Activated T-cell treated with anti-CD3 and anti-CD28 coated beads, Interleukin-2, amount 50 U/mL, for 48 hours (primary cell): ENCODE data around the gene FTCD.
A peak's percentile ranks its signal among the peaks of the same experiment; 100 is the strongest.

Experiments used
- DNase-seq, 2 experiments: peaks; one replicate each; pipeline ENCODE4 v3.0.0-alpha.2; 2020

The FTCD gene

DNA sequence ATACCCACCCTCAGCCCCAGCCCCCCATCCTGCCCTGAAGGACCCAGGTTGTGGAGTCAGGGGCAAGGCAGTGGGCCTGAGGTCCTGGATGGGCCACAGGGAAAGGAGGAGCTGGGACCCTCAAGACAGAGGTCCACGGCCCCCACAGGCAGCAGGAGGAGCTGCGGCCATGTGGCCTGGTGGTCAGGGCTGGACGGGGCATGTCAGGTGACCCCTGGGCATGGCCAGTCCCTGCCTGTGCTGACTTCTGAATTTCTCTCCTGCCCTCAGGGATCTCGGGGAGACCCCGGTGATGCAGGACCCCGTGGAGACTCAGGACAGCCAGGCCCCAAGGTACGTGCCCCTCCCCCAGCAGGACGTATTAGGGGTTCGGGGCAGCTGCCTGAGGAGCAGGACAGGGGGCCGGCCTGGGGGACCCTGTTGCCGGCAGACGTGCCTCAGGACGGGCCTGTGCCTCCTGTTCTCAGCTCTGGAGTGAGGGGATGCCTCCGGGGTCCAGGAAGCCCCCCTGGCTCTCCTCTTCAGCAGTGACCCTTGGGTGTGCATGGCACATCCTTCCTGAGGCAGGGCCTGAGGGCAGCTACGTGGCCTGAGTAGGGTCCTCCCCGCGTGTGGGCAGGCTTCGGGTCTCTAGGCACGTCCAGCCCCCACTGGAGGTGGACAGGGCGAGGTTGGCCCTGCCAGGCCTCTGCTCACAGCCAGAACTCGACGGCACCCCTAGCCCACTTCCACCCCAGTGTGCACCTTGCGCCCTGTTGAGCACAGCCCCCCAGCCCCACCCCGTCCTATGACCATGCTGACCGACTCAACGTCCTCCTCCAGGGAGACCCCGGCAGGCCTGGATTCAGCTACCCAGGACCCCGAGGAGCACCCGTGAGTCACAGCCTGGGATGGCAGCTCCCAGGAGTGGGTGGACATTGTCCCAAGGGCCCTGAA lies 33.8 kb downstream of the FTCD start:
- DNase-seq = no peak

DNA sequence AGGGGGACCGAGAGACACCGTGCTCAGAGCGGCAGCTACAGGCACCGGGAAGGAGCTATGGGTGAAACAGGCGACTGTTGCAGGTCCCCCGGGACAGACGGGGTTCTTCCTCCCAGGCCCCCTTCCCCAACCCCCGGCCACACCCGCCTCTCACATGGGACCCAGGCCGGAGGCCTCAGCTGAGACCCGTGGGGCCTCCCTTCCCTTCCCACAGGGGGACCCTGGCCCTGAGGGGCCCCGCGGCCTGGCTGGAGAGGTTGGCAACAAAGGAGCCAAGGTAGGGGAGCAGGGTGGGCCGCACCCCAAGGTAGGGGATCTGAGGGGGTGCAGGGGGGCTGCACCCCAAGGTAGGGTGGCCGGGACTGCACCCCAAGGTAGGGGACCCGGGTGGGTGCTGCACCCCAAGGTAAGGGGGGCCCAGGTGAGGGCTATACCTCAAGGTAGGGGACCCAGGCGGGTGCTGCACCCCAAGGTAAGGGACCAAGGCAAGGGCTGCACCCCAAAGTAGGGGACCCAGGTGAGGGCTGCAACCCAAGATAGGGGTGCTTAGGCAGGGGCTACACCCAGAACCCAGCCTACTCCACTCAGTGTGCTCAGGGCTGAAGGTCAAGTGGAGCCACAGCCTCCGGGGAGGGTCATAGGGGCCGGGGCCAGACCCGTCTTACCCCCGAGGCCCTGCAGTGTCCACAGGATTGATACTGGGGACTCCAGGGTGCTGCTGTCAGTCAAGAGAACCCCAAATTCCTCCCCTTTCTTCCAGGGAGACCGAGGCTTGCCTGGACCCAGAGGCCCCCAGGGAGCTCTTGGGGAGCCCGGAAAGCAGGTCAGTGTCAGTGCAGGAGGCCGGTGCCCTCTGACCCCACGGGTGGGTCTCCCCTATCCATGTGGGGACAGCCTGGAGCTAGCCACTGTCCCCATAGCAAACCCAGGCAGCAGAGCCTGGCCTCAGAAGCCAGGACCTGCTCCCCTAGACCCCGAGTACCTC lies 34.8 kb downstream of the FTCD start:
- no peak for DNase-seq

DNA sequence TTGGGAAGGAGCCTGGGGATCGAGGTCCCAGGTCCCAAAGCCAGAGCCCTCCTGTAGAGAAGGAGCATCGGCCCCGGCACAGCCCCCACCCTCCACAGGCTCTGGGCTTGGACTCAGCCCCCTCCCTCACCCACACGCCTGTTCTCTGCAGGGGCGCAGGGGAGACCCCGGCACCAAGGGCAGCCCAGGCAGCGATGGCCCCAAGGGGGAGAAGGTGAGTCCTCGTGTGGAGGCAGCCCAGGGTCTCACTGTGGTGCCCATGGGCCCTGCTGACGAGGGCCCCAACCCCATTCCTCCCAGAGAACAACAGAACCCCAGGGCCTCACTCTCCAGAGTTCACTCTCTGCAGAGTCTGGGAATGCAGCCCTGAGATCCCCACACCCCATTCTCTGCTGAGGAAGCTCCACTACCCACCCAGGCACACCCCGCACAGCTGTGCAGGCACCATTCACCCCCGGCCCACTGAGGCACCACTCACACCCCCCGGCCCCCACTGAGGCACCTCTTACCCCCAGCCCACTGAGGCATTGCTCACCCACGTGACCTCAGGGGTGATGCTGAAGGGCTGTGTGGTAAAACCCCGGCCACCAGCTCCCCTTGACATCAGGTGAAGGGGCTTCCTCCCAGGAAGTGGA lies 35.6 kb downstream of the FTCD start:
- DNase-seq = no peak

DNA sequence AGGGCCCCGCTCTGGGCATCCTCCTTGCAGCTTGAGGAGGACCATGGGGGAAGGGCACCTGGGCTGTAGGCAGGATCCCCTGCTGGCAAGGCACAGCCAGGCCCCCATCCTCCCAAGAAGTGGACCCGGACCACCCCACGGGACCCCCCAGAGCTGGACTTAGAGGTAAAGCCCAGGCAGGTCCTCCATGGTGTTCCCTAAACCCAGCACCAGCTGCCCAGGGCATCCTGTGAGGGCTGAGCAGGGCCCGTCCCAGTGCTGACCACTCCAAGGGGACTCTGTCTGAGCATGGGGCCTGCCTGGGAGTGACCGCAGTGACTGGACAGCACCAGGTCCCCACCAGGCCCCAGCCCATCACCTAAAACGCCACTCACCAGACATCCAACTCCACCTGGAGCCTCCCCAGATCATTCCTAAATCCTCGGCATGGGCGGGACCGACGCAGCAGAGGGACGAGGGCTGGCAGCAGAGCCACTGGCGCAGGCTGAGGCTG lies 36.2 kb downstream of the FTCD start:
- no peak for DNase-seq

DNA sequence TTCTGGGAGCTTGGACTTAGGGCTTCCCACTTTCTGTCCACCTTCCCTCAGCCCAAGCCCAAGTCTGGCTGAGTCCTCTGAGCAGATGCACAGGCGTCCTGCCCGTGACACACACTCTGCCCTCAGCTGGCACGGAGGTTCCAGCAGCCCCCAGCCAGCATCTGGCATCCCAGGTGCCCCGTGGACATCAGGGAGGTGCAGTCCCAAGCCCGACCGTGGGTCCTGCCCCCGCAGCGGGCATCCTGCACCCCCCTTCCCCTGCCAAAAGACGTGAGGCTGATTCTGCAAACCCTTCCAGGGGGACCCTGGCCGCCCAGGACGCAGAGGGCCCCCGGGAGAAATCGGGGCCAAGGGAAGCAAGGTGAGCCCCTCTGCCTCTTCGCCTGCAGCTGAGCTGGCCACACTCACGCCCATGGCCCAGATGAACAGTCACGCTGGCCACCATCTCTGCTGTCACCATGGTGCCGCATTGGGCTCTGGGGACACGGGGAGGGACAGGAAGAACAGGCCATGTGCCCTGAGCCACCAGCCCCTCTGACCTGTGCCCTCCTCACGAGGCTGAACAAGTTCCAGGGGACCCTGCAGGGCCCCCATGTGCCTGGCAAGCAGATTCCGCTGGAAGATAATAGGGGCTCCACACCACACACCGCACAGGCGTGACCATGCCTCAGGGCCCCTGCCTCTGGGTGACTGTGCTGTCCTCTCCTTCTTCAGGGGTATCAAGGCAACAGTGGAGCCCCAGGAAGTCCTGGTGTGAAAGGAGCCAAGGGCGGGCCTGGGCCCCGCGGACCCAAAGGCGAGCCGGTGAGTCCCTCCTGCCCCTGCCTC lies 36.8 kb downstream of the FTCD start:
- DNase-seq = no peak

DNA sequence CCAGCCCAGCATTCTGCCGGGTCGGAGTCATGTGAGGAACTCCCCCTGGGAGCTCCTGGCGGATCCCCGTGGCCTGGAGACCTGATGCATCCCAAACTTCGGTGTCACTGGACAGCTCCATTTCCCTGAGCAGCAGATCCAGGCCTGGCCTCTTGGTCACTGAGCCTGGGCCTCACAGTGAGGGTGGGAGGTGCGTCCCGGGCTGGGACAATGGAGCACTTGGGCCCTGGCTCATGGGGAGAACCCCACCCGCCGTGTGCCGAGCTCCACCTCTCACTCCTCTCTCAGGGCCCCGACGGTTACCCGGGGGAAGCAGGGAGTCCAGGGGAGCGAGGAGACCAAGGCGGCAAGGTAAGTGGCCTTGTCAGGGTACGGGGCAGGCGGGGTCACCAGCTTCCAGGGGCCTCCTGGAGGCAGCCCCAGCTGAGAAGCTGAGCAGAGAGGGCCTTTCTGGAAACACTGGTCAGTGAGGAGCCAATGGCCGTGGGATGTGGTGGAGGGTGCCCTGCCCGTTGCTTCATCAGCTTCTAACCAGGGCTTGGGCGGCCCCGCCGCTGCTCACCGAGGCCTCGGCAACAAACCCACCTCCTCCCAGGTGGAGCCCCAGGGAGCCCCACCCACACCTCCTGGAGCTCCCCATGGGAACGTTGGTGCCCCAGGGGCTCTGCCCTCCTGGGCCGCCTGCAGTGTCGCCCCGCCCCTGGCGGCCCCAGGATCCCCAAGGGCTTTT lies 37.6 kb downstream of the FTCD start:
- no peak for DNase-seq

DNA sequence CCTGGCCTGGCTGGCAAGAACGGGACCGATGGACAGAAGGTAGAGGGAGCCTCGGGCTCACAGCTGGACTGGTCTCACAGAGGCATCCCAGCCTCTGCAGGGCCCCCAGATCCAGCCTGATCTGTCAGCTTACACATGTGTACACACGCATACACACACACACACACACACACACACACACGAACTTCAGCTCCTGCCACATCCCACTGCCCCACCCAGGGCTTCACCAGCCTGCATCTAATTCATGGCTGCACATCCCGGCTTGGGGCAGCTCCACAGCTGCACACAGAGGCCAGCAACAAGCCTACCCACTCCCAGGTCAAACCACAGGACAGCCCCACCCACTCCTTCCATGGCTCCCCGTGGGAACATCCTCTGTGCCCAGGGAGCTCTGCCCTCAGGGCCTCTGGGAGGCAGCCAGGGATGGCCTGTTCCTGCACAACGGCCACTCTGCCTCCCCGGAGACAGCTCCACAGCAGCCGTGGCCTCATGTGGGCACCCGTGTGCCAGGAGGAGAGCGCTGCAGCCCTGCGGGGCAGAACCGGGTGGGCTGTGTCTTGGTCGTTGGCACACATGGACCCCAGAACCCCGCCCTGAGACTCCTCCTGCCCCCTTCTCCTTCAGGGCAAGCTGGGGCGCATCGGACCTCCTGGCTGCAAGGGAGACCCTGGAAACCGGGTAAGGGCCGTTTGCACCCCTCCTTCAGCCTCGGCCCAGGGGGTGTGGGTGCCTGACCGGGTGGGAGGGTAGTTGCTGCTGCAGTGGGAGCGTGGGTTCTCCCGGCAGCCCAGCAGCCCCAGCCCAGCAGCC lies 38.4 kb downstream of the FTCD start:
- DNase-seq = no peak

DNA sequence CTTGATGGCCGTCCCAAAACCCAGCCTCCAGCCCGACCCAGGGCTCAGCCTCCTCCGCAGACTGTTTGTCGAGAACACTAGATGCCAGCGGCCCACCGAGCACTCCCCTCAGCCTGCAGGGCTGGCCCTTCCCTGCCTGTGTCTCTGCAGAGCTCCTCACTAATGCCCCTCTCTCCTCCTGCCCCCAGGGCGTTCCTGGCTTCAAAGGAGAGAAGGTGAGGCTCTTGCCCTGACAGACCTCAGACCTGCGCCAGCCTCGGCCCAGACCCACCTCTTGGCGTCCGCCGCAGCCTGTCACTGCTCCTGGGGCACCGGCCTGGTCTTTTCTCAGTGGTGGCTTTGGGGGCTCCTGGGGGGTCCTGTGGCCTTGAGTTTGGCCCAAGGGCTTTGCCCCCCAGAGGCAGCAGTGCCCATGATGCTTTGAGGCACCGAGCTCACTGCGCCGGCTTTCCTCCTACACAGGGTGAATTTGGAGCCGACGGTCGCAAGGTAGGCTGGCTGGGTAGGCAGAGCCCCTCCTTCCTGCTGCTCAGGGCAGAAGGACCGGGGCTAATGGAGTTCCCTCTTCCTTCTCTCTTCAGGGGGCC lies 39.1 kb downstream of the FTCD start:
- no peak for DNase-seq

DNA sequence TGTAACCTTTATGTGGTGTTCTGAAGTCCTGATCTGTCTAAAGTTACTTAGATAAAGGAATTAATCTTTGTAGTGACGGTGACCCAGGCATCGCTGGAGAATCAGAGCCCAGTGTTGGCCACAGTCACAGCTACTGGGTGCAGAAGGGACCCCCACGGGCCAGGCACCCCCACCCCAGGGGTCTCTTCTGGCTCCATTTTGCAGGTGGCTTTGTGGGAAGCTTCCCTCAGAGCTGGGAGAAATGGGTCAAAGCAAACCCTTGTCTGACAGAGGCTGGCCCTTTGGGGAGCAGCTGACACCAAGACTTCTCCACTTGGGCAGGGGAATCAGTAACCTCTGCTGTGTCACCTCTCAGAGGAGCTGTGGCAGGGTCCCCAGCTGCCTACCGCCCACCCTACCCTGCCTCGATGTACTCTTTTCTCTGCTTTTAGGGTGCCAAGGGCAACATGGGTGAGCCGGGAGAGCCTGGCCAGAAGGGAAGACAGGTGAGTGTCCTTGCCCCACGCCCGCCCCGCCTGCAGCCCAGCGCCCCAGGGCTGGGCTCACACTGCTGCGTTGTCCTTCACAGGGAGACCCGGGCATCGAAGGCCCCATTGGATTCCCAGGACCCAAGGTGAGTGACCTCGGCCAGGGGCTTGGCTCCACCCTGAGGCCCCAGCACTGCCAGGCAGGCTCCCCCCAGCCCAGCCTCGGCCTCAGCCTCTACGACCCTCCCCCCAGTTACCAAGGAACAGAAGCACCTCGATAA lies 39.8 kb downstream of the FTCD start:
- DNase-seq = no peak

DNA sequence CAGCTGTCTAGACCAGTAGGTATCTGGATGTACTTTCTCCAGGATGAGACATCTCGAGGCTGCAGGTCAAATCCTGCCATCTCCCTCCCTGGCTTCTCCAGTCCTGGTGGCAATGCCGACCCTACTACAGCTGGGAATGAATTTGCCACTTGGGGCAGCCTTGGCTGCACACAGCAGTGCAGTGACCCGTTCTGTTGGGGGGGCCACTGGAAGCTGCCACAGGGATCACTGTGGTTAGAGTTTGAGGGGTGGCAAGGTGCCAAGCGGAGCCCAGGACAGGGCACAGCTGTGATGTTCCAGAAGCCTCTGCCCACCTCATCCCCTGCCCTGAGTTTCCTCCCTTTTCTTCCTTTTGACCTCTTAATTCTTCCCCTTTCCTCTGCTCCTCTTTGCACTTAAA lies 40.4 kb downstream of the FTCD start:
- DNase-seq = no peak

DNA sequence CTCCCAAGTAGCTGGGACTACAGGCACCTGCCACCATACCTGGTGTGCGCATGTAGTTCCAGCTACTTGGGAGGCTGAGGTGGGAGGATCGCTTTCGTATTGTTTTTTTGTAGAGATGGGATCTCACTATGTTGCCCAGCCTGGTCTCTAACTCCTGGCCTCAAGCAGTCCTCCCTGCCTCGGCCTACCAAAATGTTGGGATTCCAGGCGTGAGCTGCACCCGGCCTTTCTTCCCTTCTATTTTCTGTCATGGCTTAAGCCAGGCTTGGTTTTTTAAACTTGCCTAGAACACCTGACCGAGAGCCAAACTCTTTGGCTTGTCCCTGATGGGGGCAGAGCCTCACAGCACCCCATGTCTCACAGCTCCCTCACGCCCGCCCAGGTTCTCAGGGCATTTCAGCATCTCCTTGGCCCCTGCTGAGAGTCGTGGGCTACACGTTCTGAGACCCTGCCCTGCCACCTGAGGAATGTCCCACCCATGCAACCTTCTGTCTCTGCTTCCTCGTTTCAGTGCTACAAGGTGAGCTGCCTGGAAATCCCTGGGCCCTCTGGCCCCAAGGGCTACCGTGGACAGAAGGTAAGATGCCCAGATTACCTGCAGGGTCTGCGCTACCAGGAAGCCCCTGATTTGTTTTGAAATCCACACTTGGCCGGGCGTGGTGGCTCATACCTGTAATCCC lies 41.7 kb downstream of the FTCD start:
- DNase-seq = no peak

DNA sequence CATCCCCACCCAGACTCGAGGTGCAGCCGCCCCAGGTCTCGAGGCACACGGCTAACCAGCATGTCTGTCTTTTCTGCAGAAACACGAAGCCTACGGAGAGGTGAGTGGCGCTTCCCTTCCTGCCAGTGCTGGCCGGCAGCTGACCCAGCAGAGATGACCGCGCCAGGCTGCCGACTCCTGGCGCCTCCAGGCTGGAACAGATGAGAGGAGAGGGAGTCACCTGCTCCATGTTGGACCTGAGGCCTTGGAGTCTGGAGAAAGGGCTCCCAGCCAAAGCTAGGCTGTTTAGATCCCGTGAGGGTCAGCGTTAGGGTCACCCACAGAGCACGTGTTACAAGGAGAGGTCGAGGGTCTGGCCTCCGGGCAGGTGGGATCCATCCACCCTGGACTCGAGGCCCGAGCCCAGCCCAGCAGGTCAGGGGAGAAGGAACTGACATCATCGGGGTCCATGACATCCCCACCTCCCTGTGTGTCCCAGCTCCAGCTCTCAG lies 42.6 kb downstream of the FTCD start:
- peak; percentile 3 to 9 for DNase-seq

DNA sequence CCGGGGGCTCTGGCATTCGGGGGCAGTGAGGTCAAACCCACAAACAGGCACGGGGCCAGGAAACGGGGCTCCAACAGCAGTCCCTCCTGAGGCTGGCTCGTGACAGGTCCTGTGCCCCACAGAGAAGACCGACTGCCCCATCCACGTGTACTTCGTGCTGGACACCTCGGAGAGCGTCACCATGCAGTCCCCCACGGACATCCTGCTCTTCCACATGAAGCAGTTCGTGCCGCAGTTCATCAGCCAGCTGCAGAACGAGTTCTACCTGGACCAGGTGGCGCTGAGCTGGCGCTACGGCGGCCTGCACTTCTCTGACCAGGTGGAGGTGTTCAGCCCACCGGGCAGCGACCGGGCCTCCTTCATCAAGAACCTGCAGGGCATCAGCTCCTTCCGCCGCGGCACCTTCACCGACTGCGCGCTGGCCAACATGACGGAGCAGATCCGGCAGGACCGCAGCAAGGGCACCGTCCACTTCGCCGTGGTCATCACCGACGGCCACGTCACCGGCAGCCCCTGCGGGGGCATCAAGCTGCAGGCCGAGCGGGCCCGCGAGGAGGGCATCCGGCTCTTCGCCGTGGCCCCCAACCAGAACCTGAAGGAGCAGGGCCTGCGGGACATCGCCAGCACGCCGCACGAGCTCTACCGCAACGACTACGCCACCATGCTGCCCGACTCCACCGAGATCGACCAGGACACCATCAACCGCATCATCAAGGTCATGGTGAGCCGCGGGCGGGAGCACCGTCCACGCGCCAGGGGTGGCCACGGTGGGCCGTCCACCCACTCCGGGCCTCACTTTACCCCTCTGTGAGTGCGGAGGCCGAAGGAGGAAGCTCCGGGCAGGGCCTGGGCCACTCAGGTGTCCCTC lies 43.3 kb downstream of the FTCD start:
- peak; percentile 5 to 10 for DNase-seq

DNA sequence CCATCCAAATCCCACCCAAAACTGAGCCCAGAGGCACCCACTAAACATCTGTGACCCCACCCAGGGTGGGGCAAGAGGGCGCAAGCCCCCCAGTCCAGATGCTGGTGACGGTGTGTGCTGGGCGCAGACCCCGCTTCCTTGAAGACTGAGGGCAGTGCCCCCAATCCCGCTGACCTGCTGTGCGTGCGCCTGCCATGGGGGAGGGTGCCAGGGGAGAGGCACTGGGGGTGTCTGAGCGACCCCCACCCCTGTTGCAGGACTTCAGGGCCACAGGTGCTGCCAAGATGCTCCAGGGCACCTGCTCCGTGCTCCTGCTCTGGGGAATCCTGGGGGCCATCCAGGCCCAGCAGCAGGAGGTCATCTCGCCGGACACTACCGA lies 44.2 kb downstream of the FTCD start:
- peak in 1 of 2 experiments; percentile 7 for DNase-seq

DNA sequence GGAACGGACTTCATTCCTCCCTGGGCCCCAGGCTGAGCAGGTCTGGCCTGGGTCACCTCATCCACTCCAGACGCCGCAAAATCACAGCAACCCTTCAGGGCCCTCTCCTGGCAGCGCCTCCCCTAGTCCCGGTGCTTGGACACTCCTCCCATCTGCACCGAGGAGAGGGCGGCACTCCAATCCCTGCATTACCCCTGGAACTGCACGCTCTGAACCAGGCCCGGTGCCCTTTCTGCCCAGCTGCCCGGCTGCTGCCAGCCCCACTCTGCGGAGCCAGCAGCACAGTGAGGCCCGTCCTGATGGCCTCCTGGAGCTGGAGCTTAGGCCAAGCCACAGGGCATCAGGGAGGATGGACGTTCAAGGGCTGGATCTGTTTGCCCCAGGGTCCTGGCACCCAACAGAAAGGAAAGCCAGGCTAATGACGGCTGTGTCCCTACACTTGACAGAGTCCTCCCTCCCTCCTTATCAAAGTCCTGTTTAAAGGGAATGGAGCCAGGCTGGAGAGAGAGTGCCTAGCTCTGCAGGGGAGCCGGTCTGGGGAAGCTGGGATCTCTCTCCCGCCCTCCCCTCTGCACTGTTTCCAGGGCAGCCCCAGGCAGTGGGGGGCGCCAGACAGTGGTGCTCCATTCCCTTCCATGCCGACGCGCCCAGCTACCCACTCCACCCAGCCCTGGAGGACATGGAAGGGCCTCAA lies 44.7 kb downstream of the FTCD start:
- no peak for DNase-seq

DNA sequence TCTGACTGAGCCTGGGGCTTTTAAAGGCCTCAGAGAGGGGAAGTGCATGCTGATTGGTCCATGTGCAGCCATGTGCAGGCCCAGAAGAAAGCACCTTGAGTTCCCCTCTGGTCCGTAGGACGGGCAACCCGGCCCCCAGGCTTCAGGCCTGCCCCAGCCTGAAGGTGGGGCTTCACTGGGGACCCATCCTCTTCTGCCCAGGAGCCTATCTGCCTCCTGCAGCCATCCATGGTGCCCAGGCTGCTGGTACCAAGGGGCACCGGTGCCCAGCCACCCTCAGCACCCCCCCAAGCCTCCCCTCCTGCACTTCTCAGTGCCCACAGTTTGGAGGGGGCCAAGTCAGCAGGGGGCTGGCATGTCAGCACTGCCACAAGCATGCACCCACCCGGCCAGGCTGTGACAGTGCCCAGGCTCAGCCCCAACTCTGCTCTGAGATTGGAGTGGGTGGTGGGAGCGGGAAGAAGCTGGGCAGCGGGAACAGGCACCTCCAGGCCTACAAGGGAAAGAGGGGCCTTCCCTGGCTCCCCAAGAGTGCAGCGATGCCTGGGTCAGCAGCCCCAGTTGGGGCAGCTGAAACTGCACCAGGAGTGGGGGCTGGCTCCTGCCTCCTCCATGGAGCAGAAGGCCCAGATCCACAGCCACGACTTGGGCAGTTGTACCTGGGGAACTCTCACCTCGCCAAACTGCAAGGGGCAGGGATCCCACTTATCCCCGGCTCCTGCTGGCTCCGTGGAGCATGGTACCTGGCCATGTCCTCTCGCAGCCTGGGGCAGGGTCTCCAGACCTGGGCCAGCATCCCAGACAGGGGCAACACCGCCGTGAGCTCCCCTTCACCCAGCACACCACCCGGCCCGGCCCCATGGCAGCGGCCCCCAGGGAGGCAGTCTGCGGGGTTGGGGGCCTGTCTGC lies 45.8 kb downstream of the FTCD start:
- DNase-seq = peak in 1 of 2 experiments; percentile 2
